ENCODE measurements around the gene KCNT2.

DNA sequence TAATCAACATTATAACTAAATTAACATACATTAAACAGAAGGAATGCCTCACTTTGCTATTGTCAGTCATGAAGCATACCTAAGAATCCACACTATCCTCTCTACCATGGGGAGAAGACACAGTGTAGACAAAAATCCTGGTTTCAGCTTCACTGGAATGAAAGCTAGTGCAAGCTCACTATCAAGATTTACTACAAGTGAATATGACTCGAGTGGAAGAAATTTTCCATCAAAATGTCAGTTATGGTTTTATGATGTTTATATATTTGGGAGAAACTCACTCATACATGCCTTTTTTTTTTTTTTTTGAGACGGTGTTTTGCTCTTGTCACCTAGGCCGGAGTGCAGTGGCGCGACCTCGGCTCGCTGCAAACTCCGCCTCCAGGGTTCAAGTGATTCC is 424.3 kb downstream of the KCNT2 start:
- TF ChIP-seq CTCF (IDR thresholded peaks at IDR 0.05) (no peak), POLR2A (IDR thresholded peaks at IDR 0.05) (no peak)

Measured in Peyer's patch (tissue), 4 donors.